ENCODE measurements around the gene LSM5.

Gene LSM5

DNA sequence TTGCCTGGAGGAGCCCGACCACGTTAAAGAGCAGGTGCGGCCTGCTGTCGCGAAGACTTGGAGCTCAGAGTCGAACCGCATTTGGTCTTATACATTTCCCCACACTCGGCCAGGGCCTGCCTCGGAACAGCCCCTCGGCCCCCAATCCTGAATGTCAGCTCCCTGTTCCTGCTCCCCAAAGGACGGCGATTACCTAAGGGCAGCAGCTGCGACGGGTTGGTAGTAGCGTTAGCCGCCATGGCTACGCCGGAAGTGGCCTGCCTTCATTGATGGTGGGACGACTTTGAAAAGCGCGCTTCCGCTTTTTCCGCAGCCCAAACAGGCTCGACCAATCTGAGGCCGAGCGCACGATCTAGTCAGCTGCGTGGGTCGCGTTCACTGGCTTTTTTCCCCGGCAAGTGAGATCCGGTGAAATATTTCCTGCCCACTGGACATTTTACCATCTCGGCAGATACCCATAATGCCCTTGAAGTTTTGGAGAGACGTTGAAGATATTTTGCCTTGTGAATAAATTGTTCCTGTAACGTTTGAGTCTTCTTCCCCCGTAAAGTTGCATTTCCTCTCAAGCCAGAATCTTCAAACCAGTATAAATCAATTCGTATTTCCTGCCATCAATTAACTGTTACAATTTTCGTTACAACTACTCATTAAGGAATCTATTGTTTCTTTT, at the start of gene LSM5:
LSM5 (minus strand) TSS at position 254 of the 670 bp plus-strand sequence; CDS start at position 239, 15 bp downstream.
- DNase-seq (ENCODE audit: low read depth) = peak; percentile 94

DNA sequence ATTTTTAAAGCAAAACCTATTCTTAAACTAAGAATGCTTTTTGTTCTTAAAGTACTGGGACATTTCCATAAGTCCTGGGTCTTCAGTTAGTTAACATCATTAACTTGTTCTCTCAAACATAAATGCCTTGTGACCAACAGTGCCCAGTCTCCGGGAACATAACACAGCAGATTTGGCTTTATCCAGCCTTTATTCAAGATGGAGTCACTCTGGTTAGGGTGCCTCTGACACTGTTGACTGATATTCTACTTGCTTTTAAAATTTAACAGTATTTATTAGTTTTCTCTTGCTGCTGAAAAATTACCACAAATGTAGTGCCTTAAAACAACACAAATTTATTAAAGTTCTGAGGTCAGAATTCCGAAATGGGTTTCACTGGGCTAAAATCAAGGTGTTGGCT, 49.2 kb upstream of the LSM5 start:
- no peak for DNase-seq (ENCODE audit: low read depth)

DNA sequence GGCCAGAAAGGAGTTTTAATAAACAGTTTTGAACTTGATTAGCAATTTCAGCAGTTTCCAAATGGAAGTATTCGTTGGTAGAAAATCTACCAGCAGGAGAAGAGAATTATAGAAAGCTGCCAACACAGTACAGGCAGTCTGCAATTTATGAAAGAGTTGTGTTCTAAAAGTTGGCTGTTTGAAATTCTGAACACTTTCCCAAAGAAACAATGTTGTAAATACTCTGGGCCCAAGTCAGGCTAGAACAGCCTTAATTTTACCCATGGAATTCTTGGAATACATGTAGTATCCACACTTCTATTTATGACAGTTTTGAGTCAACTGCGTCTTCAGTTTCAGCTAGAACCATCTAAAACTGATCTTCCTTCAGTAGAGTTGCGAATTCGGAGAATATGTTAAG, 47.6 kb upstream of the LSM5 start:
- DNase-seq (ENCODE audit: low read depth) = no peak

DNA sequence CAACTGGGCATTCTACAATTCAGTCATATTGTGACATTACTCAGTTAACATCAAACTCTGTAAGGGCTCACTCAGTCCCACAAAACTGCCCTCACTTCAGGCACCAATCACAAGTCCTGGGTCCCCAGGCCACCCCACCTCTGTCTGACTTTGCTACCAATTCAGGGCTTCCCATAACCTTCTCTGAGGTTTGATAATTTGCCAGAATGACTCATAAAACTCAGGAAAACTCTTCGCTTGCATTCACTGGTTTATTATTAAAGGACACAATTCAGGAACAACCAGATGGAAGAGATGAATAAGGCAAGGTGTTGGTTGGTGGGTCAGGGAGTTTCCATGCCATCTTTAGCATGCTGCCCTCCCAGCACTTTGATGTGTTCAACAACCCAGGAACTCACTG, 46.4 kb upstream of the LSM5 start:
- peak; percentile 63 for DNase-seq (ENCODE audit: low read depth)

DNA sequence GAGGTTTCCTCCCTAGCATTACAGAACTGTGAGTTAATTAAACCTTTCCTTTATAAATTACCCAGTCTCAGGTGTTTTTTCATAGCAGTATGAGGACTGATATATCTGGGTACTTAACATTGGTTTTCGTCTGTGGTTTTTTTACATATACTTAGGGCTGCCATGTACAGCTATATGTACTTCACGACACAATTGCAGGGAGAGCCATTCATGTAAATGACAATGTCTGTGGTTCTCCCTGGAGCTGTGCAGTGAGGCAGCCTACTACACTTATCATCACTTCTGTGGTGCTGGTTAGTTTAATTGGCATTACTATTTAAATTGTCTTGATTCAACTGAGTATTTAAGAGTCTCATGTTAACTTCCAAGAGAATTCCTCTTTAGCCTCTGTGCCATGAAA, 45.8 kb upstream of the LSM5 start:
- DNase-seq (ENCODE audit: low read depth) = no peak

DNA sequence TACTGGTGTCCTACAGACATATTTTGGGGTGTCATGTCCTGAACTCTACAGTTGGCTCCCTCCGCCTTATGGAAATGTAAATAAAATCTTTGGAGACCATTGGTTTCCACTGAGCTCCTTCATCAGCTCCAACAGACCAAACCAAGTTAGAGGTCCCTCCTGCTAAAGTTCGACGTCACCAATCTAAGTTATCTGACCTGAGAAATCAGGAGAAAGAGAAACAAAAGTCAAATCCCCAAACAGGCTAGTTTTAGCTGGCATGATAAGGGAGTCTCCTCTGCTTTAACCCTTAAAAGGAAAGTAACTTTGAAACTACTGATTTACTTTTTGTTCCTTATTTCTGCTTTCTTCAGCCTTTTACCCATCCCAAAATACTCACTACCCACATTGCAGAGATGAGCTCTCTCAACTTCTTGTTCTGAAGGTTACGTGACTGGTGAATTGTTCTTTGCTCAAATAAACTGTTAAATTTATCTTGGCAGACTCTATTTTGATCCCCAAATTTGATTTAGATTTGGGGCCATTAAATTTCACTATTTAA, 45.1 kb upstream of the LSM5 start:
- no peak for DNase-seq (ENCODE audit: low read depth)

DNA sequence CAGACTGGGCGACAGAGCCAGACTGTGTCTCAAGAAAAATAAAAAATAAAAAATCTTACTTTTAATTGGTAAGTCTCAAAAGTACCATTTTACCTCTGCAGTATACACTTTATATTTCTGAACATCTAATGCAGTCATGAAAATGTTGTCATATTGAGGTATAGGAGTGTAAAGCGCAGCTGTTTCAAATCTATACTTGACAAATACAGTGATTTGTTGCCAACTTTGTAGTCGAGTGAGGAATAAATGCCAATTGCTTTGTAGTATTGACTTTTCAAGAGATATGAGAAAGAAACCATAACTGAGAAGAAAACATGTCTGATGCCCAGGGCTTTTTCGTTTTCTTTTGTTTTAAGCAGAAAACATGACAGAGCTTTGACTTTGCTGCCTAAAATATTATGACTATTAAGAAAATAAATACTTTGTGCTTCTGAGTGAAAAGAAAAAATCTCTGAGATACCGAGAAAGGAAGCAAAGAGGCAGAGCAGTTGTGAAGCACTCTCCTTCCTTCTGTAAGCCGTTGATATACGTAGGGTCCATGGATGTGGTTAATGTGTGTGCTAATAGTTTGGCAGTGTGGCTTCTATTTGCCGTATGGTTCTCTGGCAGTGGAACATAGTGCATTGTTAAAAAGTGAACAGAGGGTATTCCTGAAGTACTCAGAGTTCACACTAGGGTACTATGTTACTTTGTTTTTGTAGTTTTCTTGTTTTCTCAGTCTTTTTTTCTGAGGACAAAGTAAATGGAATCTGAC, 43.3 kb upstream of the LSM5 start:
- no peak for DNase-seq (ENCODE audit: low read depth)

DNA sequence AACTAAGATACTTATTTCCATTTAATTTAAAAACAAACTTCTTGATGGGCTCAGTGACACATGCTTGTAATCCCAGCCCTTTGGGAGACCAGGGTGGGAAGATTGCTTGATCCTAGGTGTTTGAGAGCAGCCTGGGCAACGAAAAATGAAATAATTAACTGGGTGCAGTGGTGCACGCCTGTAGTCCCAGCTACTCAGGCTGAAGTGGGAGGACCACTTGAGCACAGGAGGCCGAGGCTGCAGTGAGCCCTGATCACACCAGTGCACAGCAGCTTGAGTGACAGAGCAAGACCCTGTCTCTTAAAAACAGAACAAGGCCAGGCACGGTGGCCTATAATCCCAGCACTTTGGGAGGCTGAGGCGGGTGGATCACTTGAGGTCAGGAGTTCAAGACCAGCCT, 42.5 kb upstream of the LSM5 start:
- no peak for DNase-seq (ENCODE audit: low read depth)

DNA sequence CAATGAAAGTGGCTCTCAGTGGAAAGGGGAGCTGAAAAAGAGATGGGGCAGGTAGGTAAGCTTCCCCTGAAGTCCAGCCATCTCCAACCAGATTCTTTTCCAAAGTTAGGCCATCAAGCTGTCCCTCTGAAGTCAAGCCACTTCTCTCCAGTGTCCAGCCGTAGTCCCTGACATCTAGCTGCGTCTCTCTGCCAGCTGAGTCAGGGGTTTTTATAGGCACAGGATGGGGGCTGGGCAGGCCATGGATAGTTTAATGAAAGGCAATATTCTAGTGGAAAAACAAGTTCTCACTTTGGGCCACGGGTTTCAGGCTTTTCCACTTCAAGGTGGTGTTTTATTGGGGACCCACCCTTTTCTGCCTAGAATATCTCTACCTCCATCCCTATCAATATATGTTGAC, 41.9 kb upstream of the LSM5 start:
- DNase-seq (ENCODE audit: low read depth) = no peak

DNA sequence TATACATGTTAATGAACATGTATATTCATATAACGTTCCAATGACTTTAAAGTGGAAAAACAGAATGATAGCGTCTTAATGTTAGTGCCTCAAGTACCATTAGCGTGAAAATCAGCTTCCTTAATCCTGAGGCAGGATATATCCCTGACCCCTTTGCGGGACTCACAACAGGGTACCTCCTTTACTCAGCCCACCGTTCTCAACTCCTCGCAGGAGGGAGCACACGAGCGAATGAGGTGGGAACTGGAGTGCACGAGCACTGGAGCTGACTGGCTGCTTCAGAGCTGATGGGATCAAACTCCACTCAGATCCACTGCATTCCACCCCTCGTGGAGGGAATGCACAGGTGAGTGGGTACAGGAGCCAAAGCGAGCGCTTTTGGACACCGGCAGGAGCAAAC, 41.2 kb upstream of the LSM5 start:
- no peak for DNase-seq (ENCODE audit: low read depth)

DNA sequence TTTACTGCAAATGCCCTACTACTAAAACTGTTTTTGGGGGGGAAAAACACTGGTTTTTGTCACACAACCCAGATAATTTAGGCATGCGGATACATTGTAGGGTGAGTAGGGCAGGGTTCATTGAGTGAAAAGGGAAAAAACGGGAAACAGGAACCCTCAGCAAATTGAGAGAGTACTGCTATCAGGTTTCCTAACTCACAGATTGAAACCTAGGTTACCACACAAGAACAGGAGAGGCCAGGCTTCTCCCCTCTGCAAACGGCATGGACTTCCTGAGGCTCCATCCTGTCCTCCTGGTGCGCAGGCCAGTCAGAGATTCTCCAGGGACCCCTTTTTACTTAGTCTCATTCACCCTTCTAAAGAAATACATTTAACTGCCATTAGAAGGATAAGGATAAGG, 35.7 kb upstream of the LSM5 start:
- no peak for DNase-seq (ENCODE audit: low read depth)

DNA sequence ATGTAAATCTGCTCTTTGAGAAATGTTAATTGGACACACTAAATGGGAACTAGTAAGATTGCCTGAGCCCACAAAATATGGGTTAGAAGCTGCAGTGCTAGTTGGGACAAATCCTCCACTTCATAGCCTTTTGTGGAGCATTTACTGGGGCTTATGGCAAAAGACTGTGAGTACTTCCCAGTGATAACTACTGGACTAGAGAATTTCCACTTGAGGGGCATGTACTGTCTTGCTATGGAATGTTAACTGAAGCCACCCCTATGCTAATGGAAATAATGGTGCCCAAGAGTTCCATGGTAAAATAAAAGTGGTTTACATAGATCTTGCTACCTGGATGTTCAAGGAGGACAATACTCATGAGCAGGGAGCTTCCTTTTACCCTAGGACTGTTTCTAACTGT, 34.5 kb upstream of the LSM5 start:
- no peak for DNase-seq (ENCODE audit: low read depth)

DNA sequence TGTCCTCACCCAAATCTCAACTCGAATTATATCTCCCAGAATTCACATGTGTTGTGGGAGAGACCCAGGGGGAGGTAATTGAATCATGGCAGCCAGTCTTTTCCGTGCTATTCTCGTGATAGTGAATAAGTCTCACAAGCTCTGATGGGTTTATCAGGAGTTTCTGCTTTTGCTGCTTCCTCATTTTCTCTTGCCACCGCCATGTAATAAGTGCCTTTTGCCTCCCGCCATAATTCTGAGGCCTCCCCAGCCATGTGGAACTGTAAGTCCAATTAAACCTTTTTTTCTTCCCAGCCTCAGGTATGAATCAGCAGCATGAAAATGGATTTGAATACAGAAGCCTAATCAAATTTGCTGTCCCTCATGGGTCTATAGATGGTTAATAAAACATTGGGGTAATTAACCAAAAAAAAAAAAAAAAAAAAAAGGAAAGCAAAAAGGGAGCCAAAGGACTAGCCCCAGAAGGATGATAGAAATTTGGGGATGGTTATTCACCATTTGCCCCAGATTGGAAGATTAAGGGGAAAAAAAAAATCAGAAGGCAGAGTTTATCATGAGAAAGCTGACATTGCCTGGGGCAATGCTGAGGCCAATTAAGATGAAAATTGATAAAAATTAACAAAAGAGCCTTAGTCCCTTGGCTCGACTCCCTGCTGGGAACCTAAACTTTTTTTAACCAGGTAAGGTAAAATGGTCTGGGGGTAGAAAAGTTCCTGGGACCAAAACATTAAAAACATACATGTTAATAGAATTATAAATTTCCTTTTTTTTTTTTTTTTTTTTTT, 32.8 kb upstream of the LSM5 start:
- DNase-seq (ENCODE audit: low read depth) = no peak

DNA sequence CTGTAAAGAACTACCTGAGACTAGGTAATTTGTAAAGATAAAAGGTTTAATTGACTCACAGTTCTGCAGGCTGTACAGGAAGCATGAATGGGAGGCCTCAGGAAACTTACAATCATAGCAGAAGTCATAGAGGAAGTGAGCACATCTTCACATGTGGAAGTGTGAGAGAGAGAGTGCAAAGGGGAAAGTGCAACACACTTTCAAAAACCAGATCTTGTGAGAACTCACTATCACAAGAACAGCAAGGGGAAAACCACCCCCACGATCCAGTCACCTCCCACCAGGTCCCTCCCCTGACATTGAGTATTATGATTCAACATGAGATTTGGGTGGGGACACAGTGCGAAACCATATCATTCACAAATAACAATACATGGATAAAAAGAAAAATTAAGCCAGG, 29.6 kb upstream of the LSM5 start:
- no peak for DNase-seq (ENCODE audit: low read depth)

DNA sequence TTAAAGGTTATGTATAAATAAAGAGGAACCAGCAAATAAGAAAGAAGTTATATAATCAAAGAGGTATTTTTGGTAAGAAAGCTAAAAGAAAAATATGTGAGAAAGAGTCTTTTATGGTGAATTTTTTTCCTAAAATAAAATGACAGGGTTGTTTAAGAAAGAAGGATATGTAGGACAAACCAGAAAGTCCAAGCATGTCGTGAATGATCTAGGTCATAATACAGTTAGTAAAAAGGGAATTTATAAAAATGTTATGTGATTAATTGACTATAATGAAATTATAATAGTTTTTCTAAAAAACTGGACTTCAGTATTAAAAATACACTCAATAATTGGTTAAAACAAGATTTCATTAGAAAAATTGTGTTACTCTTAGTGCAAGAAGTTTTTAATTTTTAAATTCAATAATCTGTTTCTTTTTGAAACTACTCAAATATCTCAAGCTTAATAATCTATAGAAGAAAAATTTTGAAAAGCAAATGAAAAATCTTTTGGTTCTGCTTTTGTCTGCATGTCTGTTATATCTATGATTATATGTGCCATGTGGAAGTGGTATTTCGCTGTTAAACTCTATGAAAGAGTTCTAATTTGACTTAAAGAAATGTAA, 28.5 kb upstream of the LSM5 start:
- DNase-seq (ENCODE audit: low read depth) = peak; percentile 74

DNA sequence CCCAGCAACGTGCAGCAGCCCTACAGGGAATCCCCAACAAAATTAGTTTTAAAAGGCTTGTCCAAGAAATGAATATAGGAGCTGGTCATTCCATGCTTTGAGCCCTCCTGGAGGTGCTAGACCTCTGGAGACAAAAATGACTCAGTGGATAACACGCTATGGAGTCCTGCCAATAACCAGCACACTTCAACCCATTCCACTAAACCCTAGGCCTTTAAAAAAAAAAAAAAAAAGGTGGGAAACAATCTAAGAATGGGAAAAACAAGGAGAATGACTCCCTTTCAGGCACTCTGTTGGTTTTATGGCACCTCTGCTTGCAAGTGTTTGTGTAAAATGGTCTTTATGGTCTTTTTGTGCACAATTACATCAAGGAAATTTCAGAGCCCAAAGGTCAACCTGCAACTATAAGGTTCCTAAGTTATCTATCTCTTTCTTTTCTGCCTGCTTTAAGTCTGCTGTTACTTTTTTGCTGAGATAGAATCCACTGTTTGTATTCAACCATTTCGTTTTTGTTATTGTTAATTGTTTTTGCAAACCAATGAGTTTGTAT, 26.4 kb upstream of the LSM5 start:
- no peak for DNase-seq (ENCODE audit: low read depth)

DNA sequence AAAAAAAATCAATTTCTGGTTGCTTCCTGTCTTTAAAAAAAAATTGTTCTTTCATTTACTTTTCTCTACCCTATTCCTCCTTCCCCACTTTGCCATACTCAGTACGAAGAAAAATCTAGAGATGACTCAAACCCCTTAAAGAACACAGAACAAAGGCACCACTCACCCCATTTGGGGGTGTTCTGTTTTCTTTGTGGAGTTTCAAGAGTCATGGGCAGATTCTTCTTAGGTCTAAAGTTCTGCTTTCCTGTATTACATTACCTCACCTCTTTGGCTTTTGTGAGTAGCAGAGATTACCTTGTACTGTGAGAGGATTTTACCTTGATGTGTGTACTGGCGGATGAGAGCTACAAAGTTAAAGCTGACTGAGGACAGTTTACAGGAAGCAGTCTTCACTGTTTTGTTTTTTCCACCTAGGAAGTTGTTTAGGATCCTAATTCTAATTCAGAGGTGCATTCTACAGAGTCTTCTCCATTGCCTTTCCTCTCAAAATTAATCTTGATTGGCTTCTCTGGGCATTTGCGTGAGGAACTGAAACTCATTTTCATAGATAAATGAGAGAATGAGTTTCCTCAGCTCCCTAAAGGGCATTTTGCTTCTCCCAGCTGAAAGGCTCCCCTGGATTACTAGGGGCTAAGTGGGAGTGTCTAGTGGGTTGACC, 25.8 kb upstream of the LSM5 start:
- DNase-seq (ENCODE audit: low read depth) = no peak

DNA sequence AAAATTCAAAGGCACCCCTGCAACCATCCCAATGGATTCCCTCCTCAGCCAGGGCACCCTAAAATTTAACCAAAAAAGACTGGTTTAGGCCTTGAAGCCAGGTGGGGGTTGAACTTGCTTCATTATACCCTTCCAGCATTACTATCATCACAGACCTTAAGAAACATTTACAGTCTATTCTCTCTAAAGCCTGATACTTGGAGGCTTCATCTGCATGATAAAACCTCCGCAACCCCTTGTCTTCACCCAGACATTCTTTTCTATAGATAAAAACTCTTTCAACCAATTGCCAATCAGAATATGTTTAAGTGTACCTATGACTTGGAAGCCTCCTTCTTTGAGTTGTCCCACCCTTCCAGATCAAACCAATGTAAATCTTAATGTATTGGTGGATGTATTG, 23.0 kb upstream of the LSM5 start:
- no peak for DNase-seq (ENCODE audit: low read depth)

DNA sequence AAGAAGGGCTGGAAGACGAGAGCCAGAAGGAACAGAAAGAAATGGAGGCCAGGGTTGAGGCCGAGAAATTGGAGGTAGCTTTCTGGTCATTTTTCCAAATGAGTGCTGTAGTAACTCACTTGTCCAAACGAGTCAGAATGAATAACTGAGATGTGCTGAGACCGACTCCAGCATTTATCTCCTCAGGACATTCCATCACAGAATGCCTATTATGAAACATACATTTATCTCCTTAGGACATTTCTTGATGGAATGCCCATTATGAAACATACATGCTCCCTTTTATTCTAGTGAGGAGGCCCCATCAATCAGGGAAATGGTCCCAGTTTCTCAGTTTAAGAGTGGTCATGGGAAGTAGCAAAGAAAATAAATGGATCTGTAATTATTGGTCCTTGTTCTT, 21.6 kb upstream of the LSM5 start:
- peak; percentile 83 for DNase-seq (ENCODE audit: low read depth)

DNA sequence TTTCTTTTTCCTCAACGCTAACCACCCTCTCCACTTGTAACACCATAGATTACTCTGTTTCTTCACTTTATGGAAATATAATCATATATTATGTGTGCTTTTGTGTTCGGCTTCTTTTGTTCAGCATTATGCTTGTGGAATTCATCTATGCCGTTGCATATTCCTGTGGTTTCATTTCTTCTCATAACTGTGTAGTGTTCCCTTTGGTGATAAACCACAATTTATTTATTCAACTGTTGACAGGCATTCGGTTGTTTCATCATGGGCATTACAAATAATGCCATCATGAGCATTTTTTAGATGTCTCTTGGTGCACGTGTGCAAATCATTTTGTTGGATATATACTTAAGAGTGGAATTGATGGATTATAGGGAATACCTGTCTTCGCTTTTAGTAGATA, 17.2 kb upstream of the LSM5 start:
- peak; percentile 88 for DNase-seq (ENCODE audit: low read depth)

DNA sequence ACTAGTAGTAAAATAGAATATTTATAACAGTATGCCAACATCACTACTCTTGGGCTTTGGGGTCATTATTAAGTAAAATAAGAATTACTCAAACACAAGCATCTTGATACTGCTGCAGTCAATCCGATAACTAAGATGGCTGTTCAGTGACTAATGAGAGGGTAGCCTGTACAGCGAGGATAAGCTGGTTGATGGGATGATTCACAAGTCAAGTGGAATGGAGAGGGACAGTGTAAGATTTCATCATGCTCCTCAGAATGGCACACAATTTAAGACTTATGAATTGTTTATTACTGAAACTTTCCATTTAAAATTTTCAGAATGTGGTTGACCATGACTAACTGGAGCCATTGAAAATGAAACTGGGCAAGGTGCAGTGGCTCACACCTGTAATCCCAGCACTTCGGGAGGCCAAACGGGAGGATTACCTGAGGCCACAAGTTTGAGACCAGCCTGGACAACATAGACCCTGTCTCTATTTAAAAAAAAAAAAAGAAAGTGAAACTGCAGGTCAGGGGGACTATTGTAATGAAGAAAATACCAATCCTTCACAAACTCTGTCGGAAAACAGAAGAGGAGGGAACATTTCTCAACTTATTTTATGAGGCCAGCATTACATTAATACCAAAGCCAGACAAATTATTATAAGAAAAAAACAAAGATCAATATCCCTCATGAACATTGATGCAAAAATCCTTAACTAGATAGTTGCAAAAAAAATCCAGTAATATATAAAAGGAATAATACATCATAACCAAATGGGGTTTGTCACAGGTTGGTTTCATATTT, 16.3 kb upstream of the LSM5 start:
- DNase-seq (ENCODE audit: low read depth) = peak; percentile 96
